Erythroblast (primary cell): ENCODE data around the gene U2AF2.

ENCODE experiments used
- GATA1 ChIP-seq: IDR thresholded peaks from 2 replicates; pipeline ENCODE4 v1.6.1; 2011; ENCODE audit warnings: low read depth, mild to moderate bottlenecking, control low read depth, low read length, moderate library complexity
- POLR2A ChIP-seq: IDR thresholded peaks from 2 replicates; pipeline ENCODE4 v1.6.1; 2011; ENCODE audit warnings: mild to moderate bottlenecking, low read length

DNA sequence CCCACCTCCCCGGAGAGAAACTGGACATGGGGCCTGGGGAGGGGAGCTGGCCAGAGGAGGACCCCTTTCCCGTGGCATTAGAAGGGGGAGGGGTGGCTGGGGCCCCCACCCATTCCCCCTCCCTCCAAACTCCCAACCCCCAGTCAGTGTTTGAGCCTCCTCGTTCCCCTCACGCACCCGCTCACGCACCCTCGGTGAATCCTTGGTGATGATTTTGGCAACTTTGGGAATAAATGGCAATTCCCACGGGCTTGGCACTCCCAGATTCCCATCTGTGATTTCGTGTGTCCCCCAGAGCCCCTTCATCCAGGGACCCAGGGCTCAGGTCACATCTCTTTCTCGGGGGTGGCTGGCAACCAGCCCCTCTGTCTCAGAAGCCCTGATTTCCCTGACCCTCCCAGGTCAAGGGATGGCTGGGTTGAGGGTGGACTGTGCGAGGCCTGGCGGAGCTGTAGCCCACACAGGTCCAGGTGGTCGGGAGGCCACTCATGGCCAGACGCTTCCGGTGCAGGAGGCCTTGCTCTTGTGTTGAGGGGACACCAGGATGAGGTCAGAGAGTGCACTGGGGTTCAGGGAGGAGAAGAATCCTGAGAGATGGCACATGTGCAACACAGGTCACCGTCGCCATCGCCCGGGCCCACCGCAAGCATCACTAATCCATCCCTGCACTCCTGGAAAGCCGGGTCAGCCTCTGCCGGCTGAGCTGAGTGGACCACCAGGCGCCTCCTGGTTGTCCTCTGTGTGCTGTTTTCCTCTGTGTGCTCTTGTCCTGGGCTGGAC is 40.9 kb downstream of the U2AF2 start:
- no peak for TF ChIP-seq POLR2A
- no peak for TF ChIP-seq GATA1
